Measurements from ENCODE around the gene DCXR.

Gene DCXR

DNA sequence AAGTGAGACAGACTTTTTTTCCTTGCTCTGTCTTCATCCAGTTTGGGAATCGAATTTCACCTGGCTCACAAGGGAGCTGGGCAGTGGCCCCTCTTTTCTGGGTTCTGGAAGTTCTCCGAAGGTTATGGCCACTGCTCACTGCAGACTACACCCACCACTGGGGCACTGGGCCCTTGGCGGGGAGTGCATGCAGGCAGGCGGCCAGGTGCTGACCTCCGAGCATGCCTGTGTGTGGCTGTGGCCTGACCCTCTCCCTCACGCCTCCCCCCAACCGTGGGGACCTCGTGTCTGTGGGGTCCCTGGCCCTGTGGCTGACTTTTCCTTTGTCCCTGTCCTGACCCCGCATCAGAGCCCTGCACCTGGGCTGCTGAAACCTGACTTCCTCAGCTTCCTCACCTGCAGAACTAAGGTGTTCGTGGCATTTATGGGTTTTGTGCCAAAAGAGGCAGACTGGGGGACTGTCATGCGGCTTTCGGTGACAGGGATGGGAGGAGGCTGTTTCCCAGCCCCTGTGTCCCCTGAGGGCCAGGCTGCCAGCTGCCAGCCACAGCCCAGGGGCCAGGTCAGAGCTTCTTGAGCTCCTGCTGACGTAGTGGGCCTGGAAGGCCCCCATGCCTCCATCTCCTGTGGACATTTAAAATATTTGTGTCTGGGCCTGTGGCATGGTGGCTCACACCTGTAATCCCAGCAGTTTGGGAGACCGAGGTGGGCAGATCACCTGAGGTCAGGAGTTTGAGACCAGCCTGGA lies 38.6 kb downstream of the DCXR start:
- H3K4me3 ChIP-seq (ENCODE audit: control insufficient read depth, low read depth, low read length): no peak overlapping the region
- no peak for DNase-seq (ENCODE audit: low read depth)
- TF ChIP-seq, protein P1, sequence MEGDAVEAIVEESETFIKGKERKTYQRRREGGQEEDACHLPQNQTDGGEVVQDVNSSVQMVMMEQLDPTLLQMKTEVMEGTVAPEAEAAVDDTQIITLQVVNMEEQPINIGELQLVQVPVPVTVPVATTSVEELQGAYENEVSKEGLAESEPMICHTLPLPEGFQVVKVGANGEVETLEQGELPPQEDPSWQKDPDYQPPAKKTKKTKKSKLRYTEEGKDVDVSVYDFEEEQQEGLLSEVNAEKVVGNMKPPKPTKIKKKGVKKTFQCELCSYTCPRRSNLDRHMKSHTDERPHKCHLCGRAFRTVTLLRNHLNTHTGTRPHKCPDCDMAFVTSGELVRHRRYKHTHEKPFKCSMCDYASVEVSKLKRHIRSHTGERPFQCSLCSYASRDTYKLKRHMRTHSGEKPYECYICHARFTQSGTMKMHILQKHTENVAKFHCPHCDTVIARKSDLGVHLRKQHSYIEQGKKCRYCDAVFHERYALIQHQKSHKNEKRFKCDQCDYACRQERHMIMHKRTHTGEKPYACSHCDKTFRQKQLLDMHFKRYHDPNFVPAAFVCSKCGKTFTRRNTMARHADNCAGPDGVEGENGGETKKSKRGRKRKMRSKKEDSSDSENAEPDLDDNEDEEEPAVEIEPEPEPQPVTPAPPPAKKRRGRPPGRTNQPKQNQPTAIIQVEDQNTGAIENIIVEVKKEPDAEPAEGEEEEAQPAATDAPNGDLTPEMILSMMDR (conservative IDR thresholded peaks at IDR 0.05; ENCODE audit: control insufficient read depth, insufficient read depth, low read depth, low read length): no peak

DNA sequence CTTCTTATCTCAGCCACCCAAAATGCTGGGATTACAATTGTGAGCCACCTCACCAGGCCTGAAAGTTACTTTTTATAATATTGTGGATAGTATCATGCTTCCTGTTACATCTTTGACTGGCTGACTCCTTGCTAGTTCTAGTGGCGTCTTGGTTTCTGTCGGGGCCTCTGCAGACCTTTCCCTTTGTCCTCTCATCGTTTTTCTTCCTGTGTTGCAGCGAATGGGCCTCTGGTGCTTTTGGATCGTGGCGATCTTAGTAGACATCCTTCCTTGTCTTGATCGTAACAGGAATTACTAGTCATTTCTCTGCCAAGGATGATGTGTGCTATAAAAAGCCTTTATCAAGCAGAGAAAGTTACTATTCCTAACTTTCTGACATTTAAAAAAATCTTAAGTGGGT lies 39.3 kb downstream of the DCXR start:
- DNase-seq (ENCODE audit: low read depth): no peak
- no peak overlapping the region for H3K4me3 ChIP-seq (ENCODE audit: control insufficient read depth, low read depth, low read length)
- TF ChIP-seq, protein P1 (conservative IDR thresholded peaks at IDR 0.05; ENCODE audit: control insufficient read depth, insufficient read depth, low read depth, low read length): no peak

DNA sequence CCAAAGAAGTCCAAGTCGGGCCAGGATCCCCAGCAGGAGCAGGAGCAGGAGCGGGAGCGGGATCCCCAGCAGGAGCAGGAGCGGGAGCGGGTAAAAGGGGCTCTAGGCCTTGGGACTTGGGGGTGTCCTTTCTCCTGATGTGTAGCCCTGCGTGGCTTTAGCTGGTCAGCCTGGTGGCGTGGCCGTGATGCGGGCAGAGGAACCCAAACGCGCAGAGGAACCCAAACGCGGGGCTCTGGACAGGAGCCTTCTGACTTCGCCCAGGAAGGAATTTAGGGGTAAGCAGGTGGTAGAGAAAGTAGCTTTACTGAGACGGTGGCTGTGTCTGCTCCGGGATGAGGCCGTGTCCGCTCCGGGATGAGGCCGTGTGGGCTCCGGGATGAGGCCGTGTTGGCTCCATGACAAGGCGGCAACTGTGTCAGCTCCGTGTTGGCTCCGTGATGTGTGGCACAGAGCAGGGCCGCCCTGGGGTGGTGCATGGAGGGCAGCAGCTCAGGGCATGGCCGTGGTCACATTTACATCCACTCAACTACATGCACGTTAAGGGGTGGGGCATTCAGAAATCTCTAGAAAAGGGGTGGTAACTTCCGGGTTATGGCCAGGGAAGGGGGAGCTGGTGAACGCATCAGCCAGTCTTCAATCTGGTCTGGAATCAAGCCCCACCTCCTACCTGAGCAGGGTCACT lies 40.6 kb downstream of the DCXR start:
- TF ChIP-seq, protein P1 (conservative IDR thresholded peaks at IDR 0.05; ENCODE audit: control insufficient read depth, insufficient read depth, low read depth, low read length): no peak
- DNase-seq (ENCODE audit: low read depth): no peak
- no peak overlapping the region for H3K4me3 ChIP-seq (ENCODE audit: control insufficient read depth, low read depth, low read length)

DNA sequence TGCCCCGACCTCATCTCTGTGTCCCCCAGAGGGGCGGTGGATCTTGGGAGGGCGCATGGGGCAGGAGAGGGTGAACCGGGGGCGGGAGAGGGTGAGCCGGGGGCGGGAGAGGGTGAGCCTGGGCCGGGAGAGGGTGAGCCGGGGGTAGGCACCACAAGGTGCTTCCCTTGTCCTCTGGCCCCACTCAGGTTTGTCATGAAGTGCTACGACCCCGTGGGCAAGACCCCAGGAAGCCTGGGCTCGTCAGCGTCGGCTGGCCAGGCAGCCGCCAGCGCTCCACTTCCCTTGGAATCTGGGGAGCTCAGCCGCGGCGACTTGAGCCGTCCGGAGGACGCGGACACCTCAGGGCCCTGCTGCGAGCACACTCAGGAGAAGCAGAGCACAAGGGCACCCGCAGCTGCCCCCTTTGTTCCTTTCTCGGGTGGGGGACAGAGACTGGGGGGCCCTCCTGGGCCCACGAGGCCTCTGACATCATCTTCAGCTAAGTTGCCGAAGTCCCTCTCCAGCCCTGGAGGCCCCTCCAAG lies 41.2 kb downstream of the DCXR start:
- TF ChIP-seq, protein P1 (conservative IDR thresholded peaks at IDR 0.05; ENCODE audit: control insufficient read depth, insufficient read depth, low read depth, low read length): no peak
- no peak for DNase-seq (ENCODE audit: low read depth)
- H3K4me3 ChIP-seq (ENCODE audit: control insufficient read depth, low read depth, low read length): no peak overlapping the region

DNA sequence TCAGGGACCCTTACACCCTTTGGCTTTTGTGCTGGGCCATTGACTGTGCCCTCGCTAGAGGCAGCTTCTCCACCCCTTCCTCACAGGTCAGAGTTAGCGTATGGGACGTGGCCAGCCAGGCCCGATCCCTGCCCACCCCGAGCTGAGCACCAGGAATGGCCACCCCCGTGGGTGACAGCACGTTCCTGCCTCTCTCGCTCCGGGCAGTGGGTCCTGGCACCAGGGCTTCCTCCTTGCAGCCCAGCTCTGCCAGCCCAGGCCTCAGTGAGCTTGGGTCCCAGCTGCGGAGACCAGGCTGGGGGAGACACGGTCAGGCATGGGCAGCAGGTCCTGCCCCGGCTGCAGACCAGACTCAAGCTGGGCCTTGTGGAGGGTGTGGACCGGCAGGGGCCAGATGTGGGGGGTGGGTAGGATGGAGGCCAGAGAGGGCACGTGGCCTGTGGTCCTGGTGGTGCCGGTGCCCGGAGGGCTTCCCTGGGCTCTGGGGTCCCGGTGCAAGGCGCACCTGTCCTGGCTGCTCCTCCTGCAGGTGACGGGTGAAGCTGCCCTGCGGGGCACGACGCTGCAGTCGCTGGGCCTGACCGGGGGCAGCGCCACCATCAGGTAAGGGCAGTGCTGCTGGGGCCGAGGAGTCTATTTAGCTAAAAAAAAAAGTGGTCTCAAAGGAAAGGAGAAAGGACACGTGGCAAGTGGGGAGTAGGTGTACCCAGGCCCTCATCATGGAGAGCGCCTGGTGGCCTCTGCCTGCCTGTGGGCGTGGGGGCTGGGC lies 41.9 kb downstream of the DCXR start:
- no peak for DNase-seq (ENCODE audit: low read depth)
- H3K4me3 ChIP-seq (ENCODE audit: control insufficient read depth, low read depth, low read length): no peak overlapping the region
- TF ChIP-seq, protein P1 (conservative IDR thresholded peaks at IDR 0.05; ENCODE audit: control insufficient read depth, insufficient read depth, low read depth, low read length): no peak

DNA sequence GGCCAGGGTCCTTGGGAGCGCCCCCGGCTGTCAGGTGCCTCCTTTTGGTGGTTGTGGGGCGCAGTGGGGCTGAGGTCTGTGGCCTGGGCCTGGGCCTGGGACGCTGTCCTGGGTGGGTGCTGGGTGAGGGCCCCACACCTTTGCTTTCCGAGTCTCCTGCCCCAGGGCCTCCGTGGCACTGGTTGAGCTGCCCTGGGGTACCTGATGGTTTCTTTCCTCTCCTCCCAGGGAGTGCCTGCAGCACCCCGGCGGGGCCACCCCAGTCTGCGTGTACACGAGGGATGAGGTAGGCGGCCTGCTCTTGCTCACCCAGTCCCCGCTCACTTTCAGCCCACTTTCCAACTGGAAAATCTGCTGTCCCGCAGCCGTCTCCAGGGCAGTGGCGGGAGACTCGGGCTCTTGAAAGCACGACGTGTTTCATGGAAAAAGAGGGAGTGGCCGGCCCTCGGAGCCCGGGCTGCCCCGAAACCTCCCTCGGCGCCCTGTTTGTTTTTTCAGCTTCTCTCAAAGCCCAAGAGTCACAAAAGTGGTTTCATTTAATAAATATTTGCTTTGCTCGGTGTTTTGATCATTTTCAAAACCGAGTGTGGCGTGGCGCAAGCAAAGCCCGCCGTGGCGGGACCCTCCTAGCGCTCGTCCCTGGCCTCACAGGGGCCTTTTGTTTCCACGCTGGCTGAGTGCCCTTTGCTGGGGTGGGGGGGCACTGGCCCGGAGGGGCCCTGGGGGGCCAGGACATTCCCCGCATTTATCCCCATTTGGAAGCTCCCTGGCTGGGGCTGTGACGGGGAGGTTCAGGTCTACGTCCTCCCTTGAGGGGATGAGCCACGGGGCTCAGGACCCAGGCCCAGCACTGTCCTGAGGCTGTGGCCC lies 42.7 kb downstream of the DCXR start:
- TF ChIP-seq, protein P1 (conservative IDR thresholded peaks at IDR 0.05; ENCODE audit: control insufficient read depth, insufficient read depth, low read depth, low read length): no peak
- DNase-seq (ENCODE audit: low read depth): no peak
- H3K4me3 ChIP-seq (ENCODE audit: control insufficient read depth, low read depth, low read length): no peak overlapping the region
